Mucosa of descending colon (tissue), 3 donors: Measurements from ENCODE around the gene YIPF4. TPM values are rescaled to one million over a fixed set of nuclear protein-coding genes. Genes with fewer than 3 reads are reported as not detected.
"Not testable (repeated sequence)": the region's sequence is repeated elsewhere in the genome, so short reads cannot be mapped to it uniquely, and the experiment has no call there.

Experiments
- ATAC-seq: fragments of 200-7000 bp; cut with Tn5 transposase; one replicate; pipeline ENCODE4 v1.9.1; 2020; ENCODE audit warnings: mild to moderate bottlenecking, moderate library complexity
- DNase-seq, 3 donors: peaks; one replicate each; pipeline ENCODE4 v3.0.0-alpha.2; 2020
- H3K36me3 ChIP-seq: fragments of 200-600 bp; one replicate; pipeline ENCODE4 v1.8.0; 2021; ENCODE audit warnings: low read depth, mild to moderate bottlenecking
- H3K4me1 ChIP-seq: fragments of 200-600 bp; one replicate; pipeline ENCODE4 v1.8.0; 2021; ENCODE audit warnings: low read depth, mild to moderate bottlenecking
- H3K4me3 ChIP-seq: fragments of 200-600 bp; one replicate; pipeline ENCODE4 v1.8.0; 2021; ENCODE audit warnings: mild to moderate bottlenecking
- H3K9me3 ChIP-seq: fragments of 200-600 bp; one replicate; pipeline ENCODE4 v1.8.0; 2021; ENCODE audit warnings: mild to moderate bottlenecking
- CTCF ChIP-seq: fragments of 200-600 bp; IDR thresholded peaks from one replicate; pipeline ENCODE4 v1.8.0; 2022; ENCODE audit warnings: antibody characterized with exemption, mild to moderate bottlenecking
- intact Hi-C, 2 donors: fragments of 100-400 bp; cut with DNase I in 1 of 2; cut with micrococcal nuclease in 1 of 2; formaldehyde crosslinking; loops; one replicate each; pipeline versions ENCODE4 v1.11.0 to v1.11.1; 2022; cut with DNase I, micrococcal nuclease
- total RNA-seq, 3 donors: library from RNA; stranded (reverse); fragmentation: NEBNext Ultra II Directional in 2 of 3; extraction: Animal tissue kit (Norgen Biotek cat#: 25700) in 2 of 3; gene quantifications; one replicate each; pipeline versions ENCODE4 v1.2.1 to v1.2.4, GENCODE V29; 2021 to 2023
- donor health status: DM: no; HTN: no; CAD: no; lungs with moderate emphysema.
- donor health status: DM: no; HTN: no; CAD: no.
- donor health status: DM: no; HTN: yes; CAD: no.

The YIPF4 gene
- total RNA-seq, 3 donors from 2014 or later = 46.8 to 59.4 (median 57.3) TPM

DNA sequence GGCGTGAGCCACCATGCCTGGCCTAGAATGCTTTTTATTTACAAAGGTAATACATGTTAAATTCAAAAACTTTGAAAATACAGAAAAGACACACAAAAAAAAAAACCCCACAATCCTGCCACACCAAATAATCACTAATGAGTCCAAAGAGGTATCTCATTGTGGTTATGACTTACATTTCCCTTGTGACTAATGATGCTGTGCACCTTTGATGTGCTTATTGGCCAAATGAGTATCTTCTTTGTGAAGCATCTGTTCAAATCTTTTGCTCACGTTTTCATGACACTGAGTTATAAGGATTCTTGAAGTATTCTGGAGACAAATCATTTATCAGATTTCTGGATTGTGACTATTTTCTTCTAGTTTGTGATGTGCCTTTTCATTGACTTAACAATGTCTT, 6.6 kb upstream of the YIPF4 start:
- ATAC-seq = no peak
- intact Hi-C loops = no loop called here
- H3K4me3 ChIP-seq = no peak overlapping the region
- no peaks in the 10 kb centered on the region for H3K9me3 ChIP-seq
- no peaks in the 10 kb centered on the region for H3K4me1 ChIP-seq
- TF ChIP-seq CTCF = no peak
- H3K36me3 ChIP-seq = no peaks in the 10 kb centered on the region
- no peak for DNase-seq

GRCh38 chr2:32272279-32272678, 5.4 kb upstream of the YIPF4 start:
- ATAC-seq (no peak), DNase-seq (no peak)
- intact Hi-C loops = no loop called here
- no peaks in the 10 kb centered on the region for H3K36me3 ChIP-seq
- no peaks in the 10 kb centered on the region for H3K9me3 ChIP-seq
- no peak overlapping the region for H3K4me3 ChIP-seq
- TF ChIP-seq CTCF = no peak
- no peaks in the 10 kb centered on the region for H3K4me1 ChIP-seq

DNA sequence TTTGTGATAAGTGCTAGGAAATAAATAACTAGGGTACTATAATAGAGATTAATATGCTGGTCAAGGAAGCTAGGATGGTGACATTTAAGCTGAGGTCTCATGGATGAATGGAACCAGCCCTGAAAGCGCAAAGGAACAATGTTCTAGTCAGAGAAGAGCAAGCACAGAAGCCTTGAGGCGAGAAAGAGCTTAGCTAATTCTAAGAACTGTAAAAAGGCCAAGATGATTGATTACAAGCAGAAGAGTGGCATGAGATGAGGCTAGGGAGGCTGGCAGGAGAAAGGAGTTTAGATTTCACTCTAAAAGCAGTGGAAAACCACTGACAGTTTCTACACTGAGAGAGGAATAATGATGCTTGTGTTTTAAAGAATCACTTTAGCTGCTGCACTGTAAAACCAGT, 3.4 kb upstream of the YIPF4 start:
- intact Hi-C loops = no loop called here
- TF ChIP-seq CTCF = no peak

GRCh38 chr2:32275790-32276189, 1.9 kb upstream of the YIPF4 start:
- H3K4me1 ChIP-seq, DNase-seq, intact Hi-C loops, H3K9me3 ChIP-seq, H3K36me3 ChIP-seq, ATAC-seq, H3K4me3 ChIP-seq: not testable (repeated sequence)

More for the DNA sequence above, 3.4 kb upstream of the YIPF4 start:
- Histone ChIP-seq H3K4me1 (no peaks in the 10 kb centered on the region), H3K4me3 (no peak overlapping the region), H3K36me3 (no peaks in the 10 kb centered on the region), H3K9me3 (no peaks in the 10 kb centered on the region)
- DNase-seq = no peak
- ATAC-seq = no peak

DNA sequence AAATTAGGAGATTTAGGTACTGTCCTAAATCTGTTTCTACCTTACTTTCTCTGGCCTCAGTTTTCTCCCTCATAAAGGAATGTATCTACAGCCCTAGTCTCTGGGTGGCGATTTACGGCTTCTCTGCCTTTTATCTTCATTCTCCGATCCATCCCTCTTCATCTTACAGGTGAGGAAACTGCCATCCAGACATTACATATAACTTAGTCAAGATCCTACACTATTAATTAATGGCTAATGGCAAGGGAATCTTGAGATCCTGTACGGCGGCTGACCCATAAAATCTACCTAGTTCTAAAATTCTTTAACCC, 386 bp upstream of the YIPF4 start:
- TF ChIP-seq CTCF = no peak
- DNase-seq = no peak
- ATAC-seq = no peak
- intact Hi-C loops = no loop called here
- Histone ChIP-seq H3K4me1 (no peaks in the 10 kb centered on the region), H3K4me3 (no peak overlapping the region), H3K36me3 (no peaks in the 10 kb centered on the region), H3K9me3 (no peaks in the 10 kb centered on the region)

DNA sequence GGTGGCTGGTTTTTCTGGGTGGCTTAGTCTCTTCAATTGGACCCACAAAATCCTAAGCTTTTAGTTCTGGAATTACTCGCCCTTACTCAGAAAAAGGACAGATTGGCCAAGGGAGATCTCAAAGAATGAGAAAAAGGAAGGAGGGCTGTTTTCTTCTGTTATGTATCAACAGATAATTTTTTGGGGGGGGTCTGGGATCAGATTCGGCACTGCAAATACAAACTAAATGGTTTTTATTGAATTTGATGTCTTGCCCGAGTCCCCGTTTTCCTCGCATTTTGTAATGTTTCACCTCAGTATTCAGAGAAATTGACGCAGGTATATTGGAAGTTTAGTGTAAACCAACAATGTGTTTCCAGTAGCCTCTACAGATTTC, 762 bp downstream of the YIPF4 start:
- DNase-seq = no peak
- intact Hi-C loops = no loop called here
- Histone ChIP-seq H3K9me3 (no peaks in the 10 kb centered on the region), H3K4me3 (peak overlapping the region; percentile 91), H3K36me3 (no peaks in the 10 kb centered on the region), H3K4me1 (no peaks in the 10 kb centered on the region)
- no peak for TF ChIP-seq CTCF
- no peak for ATAC-seq
